ENCODE data around the gene TSPAN17. TPM values are rescaled to one million over a fixed set of nuclear protein-coding genes. Genes with fewer than 3 reads are reported as not detected.
"Not testable (repeated sequence)": the region's sequence is repeated elsewhere in the genome, so short reads cannot be mapped to it uniquely, and the experiment has no call there.

TSPAN17 gene
- 33.8 TPM for total RNA-seq

GRCh38 chr5:176647030-176647842 is at the start of gene TSPAN17:
Gene TSPAN17, plus strand, starts transcription at chr5:176647484. Its CDS starts 132 bp downstream, at chr5:176647616.
- DNase-seq (ENCODE audit: low spot score): peak; percentile 100

GRCh38 chr5:176599749-176600430 is 47.4 kb upstream of the TSPAN17 start:
- not testable (repeated sequence) for DNase-seq (ENCODE audit: low spot score)

GRCh38 chr5:176601901-176602482 is 45.3 kb upstream of the TSPAN17 start:
- no peak for DNase-seq (ENCODE audit: low spot score)

- DNase-seq (ENCODE audit: low spot score): no peak
Measured at GRCh38 chr5:176603091-176603490, 44.2 kb upstream of the TSPAN17 start.

- DNase-seq (ENCODE audit: low spot score): no peak
Measured at GRCh38 chr5:176606032-176606431, 41.3 kb upstream of the TSPAN17 start.

- DNase-seq (ENCODE audit: low spot score): no peak
Measured at GRCh38 chr5:176606875-176607274, 40.4 kb upstream of the TSPAN17 start.

- no peak for DNase-seq (ENCODE audit: low spot score)
Measured at GRCh38 chr5:176608142-176608705, 39.1 kb upstream of the TSPAN17 start.

- DNase-seq (ENCODE audit: low spot score): no peak
Measured at GRCh38 chr5:176608937-176609723, 38.2 kb upstream of the TSPAN17 start.

GRCh38 chr5:176609724-176610434 is 37.4 kb upstream of the TSPAN17 start, which contains the start of gene GPRIN1:
Gene GPRIN1, minus strand, starts transcription at chr5:176610156. Its CDS starts 10,322 bp downstream, at chr5:176599834.
- no peak for DNase-seq (ENCODE audit: low spot score)

GRCh38 chr5:176610435-176610773 is 36.9 kb upstream of the TSPAN17 start:
- DNase-seq (ENCODE audit: low spot score): no peak

GRCh38 chr5:176611435-176611834 is 35.8 kb upstream of the TSPAN17 start:
- DNase-seq (ENCODE audit: low spot score): peak; percentile 81

- DNase-seq (ENCODE audit: low spot score): no peak
Measured at GRCh38 chr5:176612008-176612407, 35.3 kb upstream of the TSPAN17 start.

GRCh38 chr5:176612855-176613254 is 34.4 kb upstream of the TSPAN17 start:
- no peak for DNase-seq (ENCODE audit: low spot score)

- DNase-seq (ENCODE audit: low spot score): no peak
Measured at GRCh38 chr5:176614805-176615478, 32.3 kb upstream of the TSPAN17 start.

GRCh38 chr5:176616511-176616910 is 30.8 kb upstream of the TSPAN17 start:
- DNase-seq (ENCODE audit: low spot score): no peak

GRCh38 chr5:176618783-176619182 is 28.5 kb upstream of the TSPAN17 start:
- no peak for DNase-seq (ENCODE audit: low spot score)

- no peak for DNase-seq (ENCODE audit: low spot score)
Measured at GRCh38 chr5:176619203-176619568, 28.1 kb upstream of the TSPAN17 start.

- DNase-seq (ENCODE audit: low spot score): no peak
Measured at GRCh38 chr5:176619569-176620332, 27.5 kb upstream of the TSPAN17 start.

GRCh38 chr5:176620333-176620981 is 26.8 kb upstream of the TSPAN17 start:
- DNase-seq (ENCODE audit: low spot score): no peak

Data from ureter (tissue), 1 donor.